ENCODE measurements around the gene NUP210L. TPM values are rescaled to one million over a fixed set of nuclear protein-coding genes. Genes with fewer than 3 reads are reported as not detected.

Gene NUP210L
- total RNA-seq, 3 donors from 2014 or later (not counting 1 experiment from before 2014, with no cell fraction given) = 0.13 to 0.24 (median 0.18) TPM

- TF ChIP-seq, protein P1, sequence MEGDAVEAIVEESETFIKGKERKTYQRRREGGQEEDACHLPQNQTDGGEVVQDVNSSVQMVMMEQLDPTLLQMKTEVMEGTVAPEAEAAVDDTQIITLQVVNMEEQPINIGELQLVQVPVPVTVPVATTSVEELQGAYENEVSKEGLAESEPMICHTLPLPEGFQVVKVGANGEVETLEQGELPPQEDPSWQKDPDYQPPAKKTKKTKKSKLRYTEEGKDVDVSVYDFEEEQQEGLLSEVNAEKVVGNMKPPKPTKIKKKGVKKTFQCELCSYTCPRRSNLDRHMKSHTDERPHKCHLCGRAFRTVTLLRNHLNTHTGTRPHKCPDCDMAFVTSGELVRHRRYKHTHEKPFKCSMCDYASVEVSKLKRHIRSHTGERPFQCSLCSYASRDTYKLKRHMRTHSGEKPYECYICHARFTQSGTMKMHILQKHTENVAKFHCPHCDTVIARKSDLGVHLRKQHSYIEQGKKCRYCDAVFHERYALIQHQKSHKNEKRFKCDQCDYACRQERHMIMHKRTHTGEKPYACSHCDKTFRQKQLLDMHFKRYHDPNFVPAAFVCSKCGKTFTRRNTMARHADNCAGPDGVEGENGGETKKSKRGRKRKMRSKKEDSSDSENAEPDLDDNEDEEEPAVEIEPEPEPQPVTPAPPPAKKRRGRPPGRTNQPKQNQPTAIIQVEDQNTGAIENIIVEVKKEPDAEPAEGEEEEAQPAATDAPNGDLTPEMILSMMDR (IDR thresholded peaks at IDR 0.05) = no peak
- Mint-ChIP-seq H3K4me1 (peaks cover 60 to 69% of the 10 kb centered on the region in 2 donors), H3K27ac (peak overlapping the region; percentile 40 to 92), H3K27me3 (ENCODE audit: low read depth in 2 of 2) (no peaks in the 10 kb centered on the region), H3K4me3 (no peak overlapping the region), H3K9me3 (no peaks in the 10 kb centered on the region), H3K36me3 (peaks cover 32% of the 10 kb centered on the region)
- H3K27me3 ChIP-seq (ENCODE audit: control insufficient read depth, insufficient read depth, low read length) = no peaks in the 10 kb centered on the region
- H3K27ac ChIP-seq (ENCODE audit: low read length) = no peak overlapping the region
- H3K9me3 ChIP-seq (ENCODE audit: control insufficient read depth, insufficient read depth, low read length) = no peaks in the 10 kb centered on the region
- no peak for ATAC-seq
- intact Hi-C loops (cut with micrococcal nuclease) = no loop called here
- no peak for DNase-seq
- peaks cover 35% of the 10 kb centered on the region for H3K4me1 ChIP-seq (ENCODE audit: control insufficient read depth, insufficient read depth, low read length)
- peaks cover 62% of the 10 kb centered on the region for H3K36me3 ChIP-seq (ENCODE audit: control insufficient read depth, insufficient read depth, low read length)
- H3K4me3 ChIP-seq (ENCODE audit: low read length) = no peak overlapping the region
- WGBS (ENCODE audit: insufficient coverage) = 85% methylated on average over 4 of the region's 4 CpGs
These were observed 19.8 kb upstream of the NUP210L start for GRCh38 chr1:154174654-154175053.

DNA sequence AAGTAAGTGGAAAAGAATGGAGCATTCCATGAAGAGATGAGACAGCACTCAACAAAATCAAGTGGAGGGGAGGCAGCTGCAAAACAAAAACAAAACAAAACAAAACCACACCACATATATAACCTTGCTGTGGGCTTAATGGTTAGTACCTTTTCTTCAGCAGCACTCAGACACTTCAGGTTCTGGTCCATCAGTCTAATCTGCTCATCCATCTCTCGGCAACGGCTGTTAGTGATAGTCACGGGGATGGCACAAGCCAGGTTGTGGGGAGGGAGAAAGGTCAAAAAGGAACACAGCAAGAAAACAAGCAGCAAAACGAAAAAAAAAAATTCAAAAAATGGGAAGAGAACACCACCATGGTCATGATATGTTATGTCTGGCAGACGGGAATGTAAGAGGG, 17.0 kb upstream of the NUP210L start:
- DNase-seq (no peak), ATAC-seq (no peak)
- TF ChIP-seq, protein P1 (IDR thresholded peaks at IDR 0.05) = no peak
- intact Hi-C loops (cut with micrococcal nuclease) = no loop called here
- Mint-ChIP-seq H3K36me3 (peaks cover 44% of the 10 kb centered on the region), H3K4me1 (peaks cover 39 to 53% of the 10 kb centered on the region in 2 donors), H3K9me3 (no peaks in the 10 kb centered on the region), H3K27ac (peak overlapping the region; percentile 48 to 79), H3K27me3 (ENCODE audit: low read depth in 2 of 2) (no peaks in the 10 kb centered on the region), H3K4me3 (no peak overlapping the region)
- no peak overlapping the region for H3K27ac ChIP-seq (ENCODE audit: low read length)
- H3K4me1 ChIP-seq (ENCODE audit: control insufficient read depth, insufficient read depth, low read length) = peaks cover 11% of the 10 kb centered on the region
- WGBS (ENCODE audit: insufficient coverage) = 94% methylated on average over 5 of the region's 5 CpGs
- no peaks in the 10 kb centered on the region for H3K9me3 ChIP-seq (ENCODE audit: control insufficient read depth, insufficient read depth, low read length)
- H3K4me3 ChIP-seq (ENCODE audit: low read length) = no peak overlapping the region
- H3K27me3 ChIP-seq (ENCODE audit: control insufficient read depth, insufficient read depth, low read length) = no peaks in the 10 kb centered on the region
- H3K36me3 ChIP-seq (ENCODE audit: control insufficient read depth, insufficient read depth, low read length) = peaks cover 76% of the 10 kb centered on the region

GRCh38 chr1:154171223-154171583, 16.3 kb upstream of the NUP210L start:
- DNase-seq (no peak), ATAC-seq (no peak)
- Mint-ChIP-seq H3K27me3 (ENCODE audit: low read depth in 2 of 2) (no peaks in the 10 kb centered on the region), H3K4me3 (no peak overlapping the region), H3K4me1 (peaks cover 36 to 49% of the 10 kb centered on the region in 2 donors), H3K27ac (peak overlapping the region; percentile 48 to 79), H3K36me3 (peaks cover 45% of the 10 kb centered on the region), H3K9me3 (no peaks in the 10 kb centered on the region)
- TF ChIP-seq, protein P1 (IDR thresholded peaks at IDR 0.05) = no peak
- no peak overlapping the region for H3K27ac ChIP-seq (ENCODE audit: low read length)
- H3K4me3 ChIP-seq (ENCODE audit: low read length) = no peak overlapping the region
- 86% methylated on average over 1 of the region's 4 CpGs for WGBS (ENCODE audit: insufficient coverage)
- H3K27me3 ChIP-seq (ENCODE audit: control insufficient read depth, insufficient read depth, low read length) = no peaks in the 10 kb centered on the region
- peaks cover 5% of the 10 kb centered on the region for H3K4me1 ChIP-seq (ENCODE audit: control insufficient read depth, insufficient read depth, low read length)
- no peaks in the 10 kb centered on the region for H3K9me3 ChIP-seq (ENCODE audit: control insufficient read depth, insufficient read depth, low read length)
- intact Hi-C loops (cut with micrococcal nuclease) = no loop called here
- H3K36me3 ChIP-seq (ENCODE audit: control insufficient read depth, insufficient read depth, low read length) = peaks cover 81% of the 10 kb centered on the region

- DNase-seq (no peak), ATAC-seq (peak in 2 of 3 donors; percentile 33 to 44)
- peak overlapping the region; percentile 48 to 79 for H3K27ac Mint-ChIP-seq
- no peak overlapping the region for H3K4me3 Mint-ChIP-seq
- TF ChIP-seq, protein P1 (IDR thresholded peaks at IDR 0.05) = no peak
- no peak overlapping the region for H3K27ac ChIP-seq (ENCODE audit: low read length)
- no peaks in the 10 kb centered on the region for H3K27me3 Mint-ChIP-seq (ENCODE audit: low read depth in 2 of 2)
- H3K4me1 Mint-ChIP-seq = peaks cover 37 to 48% of the 10 kb centered on the region in 2 donors
- no peaks in the 10 kb centered on the region for H3K9me3 ChIP-seq (ENCODE audit: control insufficient read depth, insufficient read depth, low read length)
- H3K4me3 ChIP-seq (ENCODE audit: low read length) = no peak overlapping the region
- peaks cover 84% of the 10 kb centered on the region for H3K36me3 ChIP-seq (ENCODE audit: control insufficient read depth, insufficient read depth, low read length)
- no peaks in the 10 kb centered on the region for H3K27me3 ChIP-seq (ENCODE audit: control insufficient read depth, insufficient read depth, low read length)
- H3K9me3 Mint-ChIP-seq = no peaks in the 10 kb centered on the region
- peaks cover under 1% of the 10 kb centered on the region for H3K4me1 ChIP-seq (ENCODE audit: control insufficient read depth, insufficient read depth, low read length)
- intact Hi-C loops (cut with micrococcal nuclease) = no loop called here
- peaks cover 49% of the 10 kb centered on the region for H3K36me3 Mint-ChIP-seq
These were observed 15.8 kb upstream of the NUP210L start for GRCh38 chr1:154170547-154171222.
